B cell (primary cell): ENCODE measurements around the gene CCL11. TPM values are rescaled to one million over a fixed set of nuclear protein-coding genes. Genes with fewer than 3 reads are reported as not detected.

Experiments used
- ATAC-seq: fragments of 200-7000 bp; cut with Tn5 transposase; one replicate; pipeline ENCODE4 v1.10.0; 2021; ENCODE audit warnings: low read depth, mild to moderate bottlenecking, moderate number of reproducible peaks, moderate library complexity
- CTCF ChIA-PET: fragments of 350-600 bp; sonication (Branson Sonifier 250); formaldehyde crosslinking; loops from one replicate; lab custom pipeline; 2021; ENCODE audit warnings: antibody characterized with exemption, inconsistent platforms; lab: Charles Lee
- POLR2A ChIA-PET: fragments of 350-600 bp; sonication (Branson Sonifier 250); formaldehyde crosslinking; loops from one replicate; lab custom pipeline; 2021; ENCODE audit warnings: antibody characterized with exemption; lab: Charles Lee
- DNase-seq: peaks from one replicate; pipeline ENCODE4 v3.0.0; 2013
- H2AFZ ChIP-seq: 2 replicates; pipeline ENCODE4 v1.6.1; 2012; ENCODE audit warnings: mild to moderate bottlenecking, low read depth, low read length; ENCODE audit not compliant: insufficient read depth, poor library complexity, severe bottlenecking
- H3K27ac ChIP-seq, 2 donors: 1 replicate in 1 of 2; 2 replicates in 1 of 2; pipeline ENCODE4 v1.5.1; 2012 to 2013; ENCODE audit warnings: low read length in 2 of 2, mild to moderate bottlenecking in 2 of 2, moderate library complexity in 1 of 2
- H3K27me3 ChIP-seq, 4 experiments: fragments of 200-600 bp in 1 of 4; sonication (generic) in 1 of 4; replicated peaks in 1 of 4; 1 replicate in 2 of 4; 2 replicates in 2 of 4; pipeline versions ENCODE4 v1.6.1 to v1.7.0; 2013 to 2016; ENCODE audit warnings: low read length in 3 of 4, mild to moderate bottlenecking in 2 of 4, mixed read lengths in 1 of 4, moderate library complexity in 1 of 4; ENCODE audit not compliant: insufficient read depth in 4 of 4, control insufficient read depth in 3 of 4; ENCODE audit errors: control extremely low read depth in 1 of 4
- H3K36me3 ChIP-seq, 2 experiments: replicated peaks in 1 of 2; 1 replicate in 1 of 2; 2 replicates in 1 of 2; pipeline versions ENCODE4 v1.6.1 to v1.7.1; 2013; ENCODE audit warnings: low read length in 1 of 2; ENCODE audit not compliant: insufficient read depth in 2 of 2, control insufficient read depth in 1 of 2; ENCODE audit errors: control extremely low read depth in 1 of 2, extremely low read depth in 1 of 2
- H3K4me1 ChIP-seq, 2 donors: fragments of 200-600 bp in 1 of 2; sonication (generic) in 1 of 2; 1 replicate in 1 of 2; 2 replicates in 1 of 2; pipeline versions ENCODE4 v1.5.1 to v1.6.1; 2013 to 2017; ENCODE audit warnings: low read length in 2 of 2; ENCODE audit not compliant: control insufficient read depth in 2 of 2, insufficient read depth in 2 of 2
- H3K4me2 ChIP-seq: replicated peaks from 2 replicates; pipeline ENCODE3; 2012; ENCODE audit warnings: mild to moderate bottlenecking, low read depth, low read length; ENCODE audit not compliant: poor library complexity, severe bottlenecking
- H3K4me3 ChIP-seq, 5 experiments: fragments of 200-600 bp in 1 of 5; sonication (generic) in 1 of 5; 1 replicate in 3 of 5; 2 replicates in 2 of 5; pipeline versions ENCODE4 v1.5.1 to v1.7.0; 2011 to 2016; ENCODE audit warnings: low read length in 4 of 5, mild to moderate bottlenecking in 4 of 5, low read depth in 2 of 5, control low read depth in 1 of 5, moderate library complexity in 1 of 5; ENCODE audit not compliant: insufficient read depth in 1 of 5; ENCODE audit errors: control extremely low read depth in 1 of 5, extremely low read depth in 1 of 5
- H3K79me2 ChIP-seq: fragments of 200-600 bp; sonication (generic); one replicate; pipeline ENCODE4 v1.6.0; 2016; ENCODE audit warnings: low read length; ENCODE audit not compliant: control insufficient read depth, insufficient read depth
- H3K9ac ChIP-seq: fragments of 200-600 bp; sonication (generic); 2 replicates; pipeline ENCODE4 v1.6.1; 2017; ENCODE audit warnings: mild to moderate bottlenecking, low read length, moderate library complexity
- H3K9me3 ChIP-seq, 3 donors: one replicate each; pipeline versions ENCODE4 v1.6.1 to v1.7.1; 2013; ENCODE audit warnings: low read length in 2 of 3; ENCODE audit not compliant: control insufficient read depth in 2 of 3, insufficient read depth in 1 of 3; ENCODE audit errors: control extremely low read depth in 1 of 3
- H4K20me1 ChIP-seq: 2 replicates; pipeline ENCODE4 v1.6.0; 2012; ENCODE audit warnings: mild to moderate bottlenecking, low read length; ENCODE audit not compliant: insufficient read depth, control insufficient read depth, poor library complexity, severe bottlenecking
- H3K27ac Mint-ChIP-seq: one replicate; pipeline ENCODE4 v1.8.0; 2021; ENCODE audit warnings: mixed read lengths
- H3K27me3 Mint-ChIP-seq: one replicate; pipeline ENCODE4 v1.8.0; 2021; ENCODE audit warnings: mixed read lengths
- H3K4me1 Mint-ChIP-seq: one replicate; pipeline ENCODE4 v1.8.0; 2021; ENCODE audit warnings: mixed read lengths
- H3K4me3 Mint-ChIP-seq: one replicate; pipeline ENCODE4 v1.8.0; 2021; ENCODE audit warnings: mixed read lengths
- H3K9me3 Mint-ChIP-seq: one replicate; pipeline ENCODE4 v1.8.0; 2022; ENCODE audit warnings: mixed read lengths; ENCODE audit not compliant: insufficient read depth
- EZH2 ChIP-seq: IDR thresholded peaks from 2 replicates; pipeline ENCODE4 v1.6.1; 2012; ENCODE audit warnings: borderline replicate concordance, low read depth, mild to moderate bottlenecking, moderate library complexity, low read length; ENCODE audit not compliant: insufficient read depth, poor library complexity, severe bottlenecking
- WGBS: methylation state at CpG from one replicate; pipeline ENCODE4 v1.1.5; 2013; ENCODE audit warnings: missing lambda C conversion rate; ENCODE audit not compliant: insufficient coverage; 5-methylcytosine and 5-hydroxymethylcytosine counted together
- intact Hi-C: fragments of 100-400 bp; cut with micrococcal nuclease; formaldehyde crosslinking; loops from one replicate; pipeline ENCODE4 v1.10.0; 2022
- polyA plus RNA-seq: library from polyadenylated mRNA; depleted of rRNA; stranded (reverse); fragments of >200 nt; gene quantifications from 2 replicates; pipeline ENCODE4 v1.2.3, GENCODE V29; 2012
- total RNA-seq, 2 donors: library from RNA; stranded (reverse); fragments of 120-200 nt in 1 of 2; gene quantifications; 1 replicate in 1 of 2; 2 replicates in 1 of 2; pipeline versions ENCODE4 v1.2.3 to v1.2.4, GENCODE V29; 2013 to 2022
- TF ChIP-seq, protein P1 (sequence below): fragments of 200-600 bp; IDR thresholded peaks from one replicate; pipeline ENCODE4 v1.8.0; 2022; ENCODE audit warnings: antibody characterized with exemption, mild to moderate bottlenecking

CCL11 gene
- total and polyA plus RNA-seq, 2 donors (not counting 1 experiment from before 2014, with no cell fraction given), result not detected

DNA sequence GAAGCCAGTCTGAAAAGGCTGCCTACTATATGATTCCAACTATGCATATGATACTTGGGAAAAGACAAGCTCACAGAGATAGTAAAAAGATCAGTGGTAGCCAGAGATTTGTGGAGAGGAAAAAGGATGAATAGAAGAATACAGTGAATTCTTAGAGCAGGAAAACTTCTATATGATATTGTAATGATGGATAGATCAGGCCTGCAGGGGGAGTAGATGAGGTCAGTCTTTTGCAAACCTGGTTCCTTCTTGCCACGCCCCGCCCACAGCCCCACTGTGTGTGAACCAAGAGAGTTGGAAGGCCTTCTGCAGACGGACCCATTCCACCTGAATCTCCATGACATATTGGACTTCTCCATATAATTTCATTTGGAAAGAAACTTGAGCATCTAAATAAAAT, 32.9 kb downstream of the CCL11 start:
- Histone ChIP-seq H3K4me2 (no peak overlapping the region), H3K27ac (no peak overlapping the region), H3K4me3 (no peak overlapping the region), H3K27me3 (peaks cover 0 to 5% (median 4%) of the 10 kb centered on the region in 4 experiments), H3K9ac (no peak overlapping the region), H3K9me3 (no peaks in the 10 kb centered on the region), H3K36me3 (no peaks in the 10 kb centered on the region), H2AFZ (no peak overlapping the region), H3K79me2 (no peaks in the 10 kb centered on the region), H3K4me1 (peaks cover 0 to 3% of the 10 kb centered on the region in 2 donors), H4K20me1 (no peaks in the 10 kb centered on the region)
- CTCF ChIA-PET, result no interaction called here
- H3K27me3 Mint-ChIP-seq, result peaks cover 18% of the 10 kb centered on the region
- H3K27ac Mint-ChIP-seq, result no peak overlapping the region
- no CpG with 5 or more reads among the region's 3 CpGs for WGBS
- intact Hi-C loops, result no loop called here
- no peaks in the 10 kb centered on the region for H3K4me1 Mint-ChIP-seq
- DNase-seq, result no peak
- TF ChIP-seq EZH2, result no peak
- TF ChIP-seq, protein P1, sequence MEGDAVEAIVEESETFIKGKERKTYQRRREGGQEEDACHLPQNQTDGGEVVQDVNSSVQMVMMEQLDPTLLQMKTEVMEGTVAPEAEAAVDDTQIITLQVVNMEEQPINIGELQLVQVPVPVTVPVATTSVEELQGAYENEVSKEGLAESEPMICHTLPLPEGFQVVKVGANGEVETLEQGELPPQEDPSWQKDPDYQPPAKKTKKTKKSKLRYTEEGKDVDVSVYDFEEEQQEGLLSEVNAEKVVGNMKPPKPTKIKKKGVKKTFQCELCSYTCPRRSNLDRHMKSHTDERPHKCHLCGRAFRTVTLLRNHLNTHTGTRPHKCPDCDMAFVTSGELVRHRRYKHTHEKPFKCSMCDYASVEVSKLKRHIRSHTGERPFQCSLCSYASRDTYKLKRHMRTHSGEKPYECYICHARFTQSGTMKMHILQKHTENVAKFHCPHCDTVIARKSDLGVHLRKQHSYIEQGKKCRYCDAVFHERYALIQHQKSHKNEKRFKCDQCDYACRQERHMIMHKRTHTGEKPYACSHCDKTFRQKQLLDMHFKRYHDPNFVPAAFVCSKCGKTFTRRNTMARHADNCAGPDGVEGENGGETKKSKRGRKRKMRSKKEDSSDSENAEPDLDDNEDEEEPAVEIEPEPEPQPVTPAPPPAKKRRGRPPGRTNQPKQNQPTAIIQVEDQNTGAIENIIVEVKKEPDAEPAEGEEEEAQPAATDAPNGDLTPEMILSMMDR, result no peak
- POLR2A ChIA-PET, result no interaction called here
- H3K9me3 Mint-ChIP-seq, result no peaks in the 10 kb centered on the region
- no peak overlapping the region for H3K4me3 Mint-ChIP-seq
- ATAC-seq, result no peak

DNA sequence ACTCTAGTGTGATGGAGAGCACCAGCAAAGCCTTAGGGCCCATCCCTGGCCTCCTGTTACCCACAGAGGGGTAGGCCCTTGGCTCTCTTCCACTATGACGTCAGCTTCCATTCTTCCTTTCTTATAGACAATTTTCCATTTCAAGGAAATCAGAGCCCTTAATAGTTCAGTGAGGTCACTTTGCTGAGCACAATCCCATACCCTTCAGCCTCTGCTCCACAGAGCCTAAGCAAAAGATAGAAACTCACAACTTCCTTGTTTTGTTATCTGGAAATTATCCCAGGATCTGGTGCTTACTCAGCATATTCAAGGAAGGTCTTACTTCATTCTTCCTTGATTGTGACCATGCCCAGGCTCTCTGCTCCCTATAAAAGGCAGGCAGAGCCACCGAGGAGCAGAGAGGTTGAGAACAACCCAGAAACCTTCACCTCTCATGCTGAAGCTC, 33.5 kb downstream of the CCL11 start, which contains the start of gene CCL8:
Gene CCL8 (plus strand): TSS at position 397 of the 445 bp plus-strand sequence. CDS start 67 bp downstream, outside the sequence.
- no peak within 1 kb of the TSS for H3K27ac Mint-ChIP-seq
- no peaks in the 10 kb centered on the region for H3K9me3 ChIP-seq
- no peak for ATAC-seq
- H3K27ac ChIP-seq, result no peak within 1 kb of the TSS
- 85% methylated on average over 2 of the region's 2 CpGs for whole genome bisulfite sequencing
- H2AFZ ChIP-seq, result no peak within 1 kb of the TSS
- TF ChIP-seq EZH2, result no peak
- TF ChIP-seq, protein P1, result no peak
- CTCF ChIA-PET, result no interaction called here
- H3K4me1 ChIP-seq, result peaks cover 0 to 3% of the 10 kb centered on the region in 2 donors
- no peak within 1 kb of the TSS for H3K4me3 ChIP-seq
- H4K20me1 ChIP-seq, result no peaks in the 10 kb centered on the region
- intact Hi-C loops, result no loop called here
- H3K36me3 ChIP-seq, result no peaks in the 10 kb centered on the region
- H3K27me3 ChIP-seq, result peaks cover 0 to 5% (median 4%) of the 10 kb centered on the region in 4 experiments
- peaks cover 17% of the 10 kb centered on the region for H3K27me3 Mint-ChIP-seq
- H3K4me3 Mint-ChIP-seq, result no peak within 1 kb of the TSS
- no peak within 1 kb of the TSS for H3K9ac ChIP-seq
- H3K79me2 ChIP-seq, result no peaks in the 10 kb centered on the region
- no peak for DNase-seq
- H3K4me2 ChIP-seq, result no peak within 1 kb of the TSS
- H3K9me3 Mint-ChIP-seq, result no peaks in the 10 kb centered on the region
- POLR2A ChIA-PET, result no interaction called here
- no peaks in the 10 kb centered on the region for H3K4me1 Mint-ChIP-seq
